HuH-7 (cell line): ENCODE results near the gene KCNJ15.

Experiments
- DNase-seq: peaks from one replicate; pipeline ENCODE4 v3.0.0; 2011; ENCODE audit warnings: low spot score

The KCNJ15 gene

GRCh38 chr21:38299671-38300070, 42.9 kb downstream of the KCNJ15 start:
- DNase-seq = no peak

- no peak for DNase-seq
Measured at GRCh38 chr21:38300141-38300578, 43.4 kb downstream of the KCNJ15 start.

- DNase-seq = no peak
Measured at GRCh38 chr21:38301321-38302214, 44.8 kb downstream of the KCNJ15 start.

- no peak for DNase-seq
Measured at GRCh38 chr21:38303300-38303699, 46.5 kb downstream of the KCNJ15 start.

- no peak for DNase-seq
Measured at GRCh38 chr21:38306433-38307141, 49.8 kb downstream of the KCNJ15 start.

- no peak for DNase-seq
Measured at GRCh38 chr21:38307771-38308531, 51.2 kb downstream of the KCNJ15 start.

- no peak for DNase-seq
Measured at GRCh38 chr21:38308532-38309119, 51.8 kb downstream of the KCNJ15 start.

- DNase-seq = no peak
Measured at GRCh38 chr21:38310646-38311485, 54.1 kb downstream of the KCNJ15 start.

- no peak for DNase-seq
Measured at GRCh38 chr21:38311765-38312164, 55.0 kb downstream of the KCNJ15 start.

- no peak for DNase-seq
Measured at GRCh38 chr21:38312822-38313221, 56.0 kb downstream of the KCNJ15 start.

GRCh38 chr21:38314558-38314957, 57.8 kb downstream of the KCNJ15 start:
- no peak for DNase-seq

GRCh38 chr21:38315122-38315521, 58.3 kb downstream of the KCNJ15 start:
- no peak for DNase-seq

- no peak for DNase-seq
Measured at GRCh38 chr21:38319781-38320180, 63.0 kb downstream of the KCNJ15 start.

GRCh38 chr21:38321568-38321967, 64.8 kb downstream of the KCNJ15 start:
- DNase-seq = no peak

- no peak for DNase-seq
Measured at GRCh38 chr21:38322311-38322950, 65.6 kb downstream of the KCNJ15 start.

GRCh38 chr21:38323721-38324531, 67.1 kb downstream of the KCNJ15 start:
- DNase-seq = no peak

GRCh38 chr21:38325216-38325615, 68.4 kb downstream of the KCNJ15 start:
- no peak for DNase-seq

GRCh38 chr21:38325731-38326420, 69.1 kb downstream of the KCNJ15 start:
- no peak for DNase-seq

- no peak for DNase-seq
Measured at GRCh38 chr21:38326429-38326828, 69.6 kb downstream of the KCNJ15 start.
